Colonic mucosa (tissue), 4 donors: ENCODE data around the gene IER5. TPM values are rescaled to one million over a fixed set of nuclear protein-coding genes. Genes with fewer than 3 reads are reported as not detected.

Source experiments
- DNase-seq: peaks from one replicate; pipeline ENCODE4 v3.0.0-alpha.2; 2020
- H3K27ac ChIP-seq: fragments of 200-600 bp; one replicate; pipeline ENCODE4 v1.8.0; 2021
- H3K27me3 ChIP-seq: fragments of 200-600 bp; one replicate; pipeline ENCODE4 v1.8.0; 2021
- H3K36me3 ChIP-seq: fragments of 200-600 bp; one replicate; pipeline ENCODE4 v1.8.0; 2021
- H3K4me1 ChIP-seq: fragments of 200-600 bp; one replicate; pipeline ENCODE4 v1.8.0; 2021; ENCODE audit warnings: mild to moderate bottlenecking
- H3K4me3 ChIP-seq: fragments of 200-600 bp; one replicate; pipeline ENCODE4 v1.8.0; 2021
- H3K9ac ChIP-seq, 2 donors: one replicate each; pipeline ENCODE4 v1.7.0; 2013; ENCODE audit warnings: control low read depth in 2 of 2, low read depth in 2 of 2, low read length in 2 of 2
- H3K9me3 ChIP-seq: fragments of 200-600 bp; one replicate; pipeline ENCODE4 v1.8.0; 2021
- intact Hi-C: fragments of 100-400 bp; cut with DNase I; formaldehyde crosslinking; loops from one replicate; pipeline ENCODE4 v1.14.1; 2022
- total RNA-seq, 2 donors: library from RNA; stranded (reverse); fragmentation: NEBNext Ultra II Directional in 1 of 2; extraction: Animal tissue kit (Norgen Biotek cat#: 25700) in 1 of 2; gene quantifications; one replicate each; pipeline ENCODE4 v1.2.1, GENCODE V29; 2021
- TF ChIP-seq, protein P1 (sequence below): fragments of 200-600 bp; IDR thresholded peaks from one replicate; pipeline ENCODE4 v1.8.0; 2022; ENCODE audit warnings: antibody characterized with exemption, mild to moderate bottlenecking
- donor health status: healthy.
- donor health status: DM: no; HTN: no; CAD: no.
- donor health status: DM: no; HTN: no; CAD: no.

IER5 gene
- total RNA-seq, 2 donors from 2014 or later: 19.6 to 20.1 TPM

DNA sequence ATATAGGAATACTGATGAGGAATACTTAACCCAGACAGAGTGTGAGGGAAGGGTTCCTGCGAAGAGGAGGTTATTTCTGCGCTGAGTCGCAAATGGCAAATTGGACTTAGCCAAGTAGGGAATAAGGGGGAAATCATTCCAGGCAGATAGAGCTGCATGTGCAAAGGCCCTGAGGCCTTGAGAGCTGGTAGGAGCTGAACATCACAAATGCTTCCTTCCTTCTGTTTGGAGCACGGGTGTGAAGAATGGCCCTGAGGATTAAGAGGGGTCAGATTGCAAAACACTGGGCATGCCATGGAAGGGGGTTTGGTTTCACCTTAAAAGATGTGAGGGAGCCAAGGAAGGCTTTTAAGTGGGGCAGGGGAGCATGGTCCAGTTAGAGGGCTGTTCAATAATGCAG lies 12.4 kb downstream of the IER5 start:
- Histone ChIP-seq H3K36me3 (no peaks in the 10 kb centered on the region), H3K9me3 (no peaks in the 10 kb centered on the region), H3K27ac (no peak overlapping the region), H3K9ac (no peak overlapping the region), H3K4me3 (no peak overlapping the region), H3K4me1 (peaks cover 8% of the 10 kb centered on the region), H3K27me3 (no peaks in the 10 kb centered on the region)
- intact Hi-C loops: no loop called here
- TF ChIP-seq, protein P1, sequence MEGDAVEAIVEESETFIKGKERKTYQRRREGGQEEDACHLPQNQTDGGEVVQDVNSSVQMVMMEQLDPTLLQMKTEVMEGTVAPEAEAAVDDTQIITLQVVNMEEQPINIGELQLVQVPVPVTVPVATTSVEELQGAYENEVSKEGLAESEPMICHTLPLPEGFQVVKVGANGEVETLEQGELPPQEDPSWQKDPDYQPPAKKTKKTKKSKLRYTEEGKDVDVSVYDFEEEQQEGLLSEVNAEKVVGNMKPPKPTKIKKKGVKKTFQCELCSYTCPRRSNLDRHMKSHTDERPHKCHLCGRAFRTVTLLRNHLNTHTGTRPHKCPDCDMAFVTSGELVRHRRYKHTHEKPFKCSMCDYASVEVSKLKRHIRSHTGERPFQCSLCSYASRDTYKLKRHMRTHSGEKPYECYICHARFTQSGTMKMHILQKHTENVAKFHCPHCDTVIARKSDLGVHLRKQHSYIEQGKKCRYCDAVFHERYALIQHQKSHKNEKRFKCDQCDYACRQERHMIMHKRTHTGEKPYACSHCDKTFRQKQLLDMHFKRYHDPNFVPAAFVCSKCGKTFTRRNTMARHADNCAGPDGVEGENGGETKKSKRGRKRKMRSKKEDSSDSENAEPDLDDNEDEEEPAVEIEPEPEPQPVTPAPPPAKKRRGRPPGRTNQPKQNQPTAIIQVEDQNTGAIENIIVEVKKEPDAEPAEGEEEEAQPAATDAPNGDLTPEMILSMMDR: no peak
- DNase-seq: no peak

DNA sequence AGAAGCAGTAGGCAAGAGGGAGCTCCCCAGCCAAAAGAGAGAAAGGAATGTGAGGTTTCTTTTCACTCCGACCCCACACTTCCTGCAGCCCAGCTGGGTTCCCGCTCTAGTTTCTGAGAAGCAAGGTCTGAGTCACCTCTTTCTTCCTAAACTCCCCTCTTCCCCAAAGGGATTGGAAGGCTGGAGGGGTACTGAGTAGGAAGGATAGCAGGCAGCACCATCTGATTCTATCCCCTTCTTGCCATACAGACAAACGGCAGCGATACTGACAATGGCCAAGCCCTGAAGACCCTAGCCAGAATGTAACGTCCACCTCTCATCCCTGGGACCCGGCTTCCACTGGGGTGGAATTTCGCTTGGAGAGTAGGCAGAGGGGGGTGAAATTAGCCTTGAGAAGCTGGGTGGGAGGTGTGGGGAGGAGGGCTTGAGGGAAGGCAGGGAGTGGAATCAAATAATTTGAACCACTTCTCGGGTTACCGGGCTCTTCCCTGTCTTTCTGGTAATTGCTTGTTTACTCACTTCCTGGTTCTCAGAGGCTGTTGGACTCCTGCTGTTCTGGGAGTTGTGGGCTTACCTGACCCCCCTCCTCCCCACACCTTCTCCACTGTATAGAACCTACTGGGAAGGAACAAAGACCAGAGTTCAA lies 13.2 kb downstream of the IER5 start:
- H3K36me3 ChIP-seq: no peaks in the 10 kb centered on the region
- no peak overlapping the region for H3K27ac ChIP-seq
- H3K4me3 ChIP-seq: no peak overlapping the region
- H3K9me3 ChIP-seq: no peaks in the 10 kb centered on the region
- no peak for DNase-seq
- peak overlapping the region; percentile 14 to 39 for H3K9ac ChIP-seq
- H3K27me3 ChIP-seq: no peaks in the 10 kb centered on the region
- intact Hi-C loops: no loop called here
- TF ChIP-seq, protein P1: no peak
- H3K4me1 ChIP-seq: peaks cover 8% of the 10 kb centered on the region

DNA sequence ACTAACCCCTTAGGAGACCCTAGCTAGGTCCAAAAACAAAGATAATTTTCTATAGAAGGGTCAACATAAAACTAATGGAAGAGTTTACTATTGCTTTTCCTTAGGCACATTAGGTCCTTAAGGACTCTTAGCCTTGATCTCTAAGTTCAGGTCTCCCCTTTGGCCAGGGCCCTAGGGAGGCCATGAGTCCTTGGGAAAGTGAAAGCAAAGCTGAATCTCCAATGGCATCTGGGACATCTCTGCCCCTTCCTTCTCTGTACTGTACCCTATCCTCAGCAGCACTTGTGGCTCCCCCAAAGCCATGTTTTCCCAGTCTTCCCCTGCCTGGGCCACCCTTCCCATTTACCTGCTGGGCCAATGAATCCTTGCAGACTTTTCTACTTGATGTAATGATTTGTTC lies 14.3 kb downstream of the IER5 start:
- no peaks in the 10 kb centered on the region for H3K36me3 ChIP-seq
- no peak overlapping the region for H3K27ac ChIP-seq
- DNase-seq: no peak
- no peaks in the 10 kb centered on the region for H3K9me3 ChIP-seq
- intact Hi-C loops: no loop called here
- no peak overlapping the region for H3K4me3 ChIP-seq
- H3K4me1 ChIP-seq: peaks cover 8% of the 10 kb centered on the region
- TF ChIP-seq, protein P1: no peak
- no peaks in the 10 kb centered on the region for H3K27me3 ChIP-seq
- H3K9ac ChIP-seq: no peak overlapping the region

DNA sequence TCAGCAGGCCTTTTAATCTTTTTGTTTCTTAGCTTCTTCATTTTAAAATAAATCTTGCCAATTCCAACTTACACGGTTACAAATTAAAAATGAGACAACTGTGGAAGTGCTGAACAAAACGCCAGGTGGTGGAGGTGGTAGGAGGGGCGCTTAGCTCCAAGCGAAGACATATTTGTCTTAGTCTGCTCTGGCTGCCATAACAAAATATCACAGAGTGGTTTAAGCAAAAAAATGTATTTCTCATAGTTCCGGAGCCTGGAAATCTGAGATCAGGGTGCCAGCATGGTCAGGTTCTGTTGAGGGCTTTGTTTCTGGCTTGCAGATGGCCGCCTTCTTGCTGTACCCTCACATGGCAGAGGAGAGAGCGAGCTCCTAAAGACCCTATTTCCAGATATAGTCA lies 14.9 kb downstream of the IER5 start:
- peaks cover 8% of the 10 kb centered on the region for H3K4me1 ChIP-seq
- TF ChIP-seq, protein P1: no peak

DNA sequence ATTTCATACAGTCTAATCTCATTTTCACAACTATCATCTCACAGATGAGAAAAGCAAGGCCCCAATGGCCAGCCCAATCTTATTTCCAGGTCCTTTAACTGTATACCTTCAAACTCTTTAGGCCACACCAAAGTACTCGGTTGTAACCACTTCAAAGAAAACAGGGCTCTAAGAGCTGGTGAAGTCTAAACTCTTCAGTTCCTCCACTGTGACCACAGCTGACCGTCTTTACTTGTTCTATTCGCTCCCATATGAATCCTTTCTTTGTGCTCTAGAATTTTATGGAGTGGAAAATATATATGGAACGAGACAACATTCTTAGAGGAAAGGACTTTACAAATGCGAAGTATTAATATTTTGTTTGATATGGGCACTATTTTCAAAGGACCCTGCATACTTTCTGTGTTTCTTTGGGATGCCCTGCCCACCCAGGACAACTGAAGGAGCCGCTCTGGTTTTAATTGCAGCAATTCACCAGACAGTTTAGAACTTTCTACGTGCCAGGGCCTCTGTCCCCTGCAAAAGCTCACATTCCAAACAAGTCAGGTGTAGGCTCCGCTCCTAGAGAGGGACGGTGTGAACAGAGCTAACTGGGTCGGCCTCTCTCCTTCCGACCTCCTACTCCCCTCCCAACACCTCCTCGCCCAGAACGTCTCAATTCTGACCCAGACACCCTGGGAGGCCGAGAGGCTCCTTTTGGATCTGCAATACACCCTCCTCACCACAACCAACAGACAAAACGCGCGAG lies 15.7 kb downstream of the IER5 start:
- peaks cover 8% of the 10 kb centered on the region for H3K4me1 ChIP-seq
- TF ChIP-seq, protein P1: no peak

More for the DNA sequence above, 14.9 kb downstream of the IER5 start:
- H3K4me3 ChIP-seq: no peak overlapping the region
- no peak overlapping the region for H3K27ac ChIP-seq
- no peak overlapping the region for H3K9ac ChIP-seq
- no peak for DNase-seq
- intact Hi-C loops: no loop called here
- no peaks in the 10 kb centered on the region for H3K36me3 ChIP-seq
- H3K27me3 ChIP-seq: no peaks in the 10 kb centered on the region
- H3K9me3 ChIP-seq: no peaks in the 10 kb centered on the region

More for the DNA sequence above, 15.7 kb downstream of the IER5 start:
- H3K9me3 ChIP-seq: no peaks in the 10 kb centered on the region
- H3K36me3 ChIP-seq: no peaks in the 10 kb centered on the region
- DNase-seq: peak; percentile 49
- intact Hi-C loops: no loop called here
- H3K4me3 ChIP-seq: peak overlapping the region; percentile 73
- H3K9ac ChIP-seq: peak overlapping the region; percentile 86 to 96
- H3K27me3 ChIP-seq: no peaks in the 10 kb centered on the region
- H3K27ac ChIP-seq: peak overlapping the region; percentile 84
